PFSK-1 (cell line): Measurements from ENCODE around the gene ANKS1A.

Source experiments
- FOXP2 ChIP-seq: optimal IDR thresholded peaks from 2 replicates; pipeline ENCODE3; 2011; ENCODE audit warnings: borderline replicate concordance, control low read depth, inconsistent platforms; ENCODE audit not compliant: insufficient read depth; ENCODE audit errors: extremely low read length, extremely low read depth
- POLR2AphosphoS5 ChIP-seq: IDR thresholded peaks from 2 replicates; pipeline ENCODE4 v1.6.1; 2012; ENCODE audit warnings: low read depth, mild to moderate bottlenecking, control low read depth, low read length, moderate library complexity
- REST ChIP-seq, 2 experiments: IDR thresholded peaks; 2 replicates each; pipeline versions ENCODE4 v1.6.1 to v1.8.0; 2011 to 2012; ENCODE audit warnings: low read depth in 2 of 2, low read length in 2 of 2, control low read depth in 1 of 2, inconsistent platforms in 1 of 2, mild to moderate bottlenecking in 1 of 2, moderate library complexity in 1 of 2; ENCODE audit not compliant: insufficient read depth in 1 of 2
- SIN3A ChIP-seq: IDR thresholded peaks from 2 replicates; pipeline ENCODE4 v1.6.1; 2012; ENCODE audit warnings: mild to moderate bottlenecking, low read length, moderate library complexity, borderline replicate concordance; ENCODE audit not compliant: insufficient read depth
- TAF1 ChIP-seq: IDR thresholded peaks from 2 replicates; pipeline ENCODE4 v1.6.1; 2012; ENCODE audit warnings: low read length, control low read depth, borderline replicate concordance; ENCODE audit not compliant: insufficient read depth

The ANKS1A gene

GRCh38 chr6:34986845-34987246 is 97.8 kb downstream of the ANKS1A start:
- TF ChIP-seq REST (IDR thresholded peaks at IDR 0.05; ENCODE audit: insufficient read depth in 1 of 2, low read depth in 2 of 2, low read length in 2 of 2) (no peak), FOXP2 (no peak), POLR2AphosphoS5 (no peak), SIN3A (no peak), TAF1 (no peak)

DNA sequence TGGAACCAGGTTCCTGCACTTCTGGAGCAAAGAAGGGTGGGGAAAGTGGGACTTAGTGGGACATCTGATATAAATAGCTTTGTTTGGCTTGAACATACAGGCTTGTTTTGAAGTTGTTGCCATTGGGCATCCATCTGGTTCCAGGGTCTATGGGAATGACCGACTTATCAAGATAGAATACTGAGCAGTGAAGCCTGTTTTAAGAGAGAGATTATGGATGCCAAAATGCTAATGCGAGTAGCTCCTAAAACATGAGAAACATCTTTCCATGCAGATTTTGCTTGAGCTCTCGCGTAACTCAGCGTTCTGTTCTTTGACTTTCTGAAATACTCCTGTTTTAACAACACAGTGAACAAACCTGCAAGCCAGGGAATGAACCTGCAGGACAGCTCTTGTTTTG is 98.5 kb downstream of the ANKS1A start:
- TF ChIP-seq TAF1 (no peak), SIN3A (no peak), POLR2AphosphoS5 (no peak), FOXP2 (no peak), REST (IDR thresholded peaks at IDR 0.05; ENCODE audit: insufficient read depth in 1 of 2, low read depth in 2 of 2, low read length in 2 of 2) (no peak)

DNA sequence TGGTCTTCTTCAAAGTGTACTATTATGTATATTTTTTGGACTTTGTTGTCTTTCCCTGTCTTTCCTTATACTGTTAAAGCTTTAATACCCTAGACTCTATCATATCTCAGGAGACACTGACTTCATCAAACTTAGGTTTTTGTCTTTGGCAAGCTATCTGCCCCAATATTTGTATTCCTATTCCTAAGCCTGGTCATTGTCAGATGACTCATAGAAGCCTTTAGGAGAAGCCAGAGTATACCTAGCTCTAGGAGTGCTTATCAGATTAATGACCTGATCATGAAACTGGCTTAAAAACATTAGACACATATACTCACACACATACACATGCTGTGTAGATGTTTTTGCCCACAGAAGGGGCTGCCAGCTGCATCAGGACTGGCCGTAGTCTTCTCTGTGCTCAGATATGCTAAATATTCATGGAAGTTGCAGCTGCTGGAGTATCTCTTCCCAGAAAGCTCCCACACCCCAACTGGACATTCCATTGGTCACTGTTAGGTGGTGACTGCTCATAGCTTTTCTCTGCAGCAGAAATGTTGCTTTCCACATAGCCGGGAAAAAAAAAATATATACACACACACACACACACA is 102.0 kb downstream of the ANKS1A start:
- TF ChIP-seq FOXP2 (no peak), SIN3A (no peak), TAF1 (no peak), REST (IDR thresholded peaks at IDR 0.05; ENCODE audit: insufficient read depth in 1 of 2, low read depth in 2 of 2, low read length in 2 of 2) (no peak), POLR2AphosphoS5 (no peak)

GRCh38 chr6:34992376-34992775 is 103.3 kb downstream of the ANKS1A start:
- TF ChIP-seq SIN3A (no peak), TAF1 (no peak), FOXP2 (no peak), REST (IDR thresholded peaks at IDR 0.05; ENCODE audit: insufficient read depth in 1 of 2, low read depth in 2 of 2, low read length in 2 of 2) (no peak), POLR2AphosphoS5 (no peak)

- TF ChIP-seq FOXP2 (no peak), REST (IDR thresholded peaks at IDR 0.05; ENCODE audit: insufficient read depth in 1 of 2, low read depth in 2 of 2, low read length in 2 of 2) (no peak), SIN3A (no peak), TAF1 (no peak), POLR2AphosphoS5 (no peak)
Observed at GRCh38 chr6:34993213-34993612, 104.2 kb downstream of the ANKS1A start.
